Measurements from ENCODE around the gene ZNF668. TPM values are rescaled to one million over a fixed set of nuclear protein-coding genes. Genes with fewer than 3 reads are reported as not detected.

The ZNF668 gene
- total and polyA plus RNA-seq, 2 experiments from 2014 or later: 8.1 to 13.0 TPM

DNA sequence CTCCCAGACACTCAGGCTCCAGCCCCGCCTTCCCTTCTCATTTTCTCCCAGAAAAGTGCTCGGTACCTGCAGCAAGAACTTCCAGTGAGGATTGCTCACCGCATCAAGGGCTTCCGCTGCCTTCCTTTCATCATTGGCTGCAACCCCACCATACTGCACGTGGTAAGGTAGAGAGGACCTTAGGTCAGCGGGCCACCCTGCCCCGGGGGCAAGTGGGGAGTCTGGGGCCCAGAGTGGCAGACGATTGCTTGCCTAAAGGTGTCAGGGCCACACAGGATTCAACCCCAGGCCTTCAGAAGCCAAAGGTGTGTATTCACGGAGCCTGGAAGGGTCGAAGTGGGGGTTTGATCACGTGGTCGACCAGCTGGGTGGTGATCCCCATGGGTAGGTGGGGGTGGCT, 35.6 kb upstream of the ZNF668 start:
- H4K20me1 ChIP-seq (ENCODE audit: insufficient read depth, poor library complexity, severe bottlenecking): no peaks in the 10 kb centered on the region
- peak overlapping the region; percentile 98 for H3K4me2 ChIP-seq
- peaks cover 12% of the 10 kb centered on the region for H3K79me2 ChIP-seq
- no peaks in the 10 kb centered on the region for H3K27me3 ChIP-seq
- H3K27ac ChIP-seq: no peak overlapping the region
- H3K4me1 ChIP-seq (ENCODE audit: insufficient read depth): peaks cover 10% of the 10 kb centered on the region
- no peaks in the 10 kb centered on the region for H3K9me3 ChIP-seq (ENCODE audit: low read depth)
- TF ChIP-seq EZH2 (IDR thresholded peaks at IDR 0.05; ENCODE audit: borderline replicate concordance) (no peak), EZH2phosphoT487 (IDR thresholded peaks at IDR 0.05; ENCODE audit: low read depth, severe bottlenecking, unreplicated experiment) (no peak)
- TF ChIP-seq, protein P1, sequence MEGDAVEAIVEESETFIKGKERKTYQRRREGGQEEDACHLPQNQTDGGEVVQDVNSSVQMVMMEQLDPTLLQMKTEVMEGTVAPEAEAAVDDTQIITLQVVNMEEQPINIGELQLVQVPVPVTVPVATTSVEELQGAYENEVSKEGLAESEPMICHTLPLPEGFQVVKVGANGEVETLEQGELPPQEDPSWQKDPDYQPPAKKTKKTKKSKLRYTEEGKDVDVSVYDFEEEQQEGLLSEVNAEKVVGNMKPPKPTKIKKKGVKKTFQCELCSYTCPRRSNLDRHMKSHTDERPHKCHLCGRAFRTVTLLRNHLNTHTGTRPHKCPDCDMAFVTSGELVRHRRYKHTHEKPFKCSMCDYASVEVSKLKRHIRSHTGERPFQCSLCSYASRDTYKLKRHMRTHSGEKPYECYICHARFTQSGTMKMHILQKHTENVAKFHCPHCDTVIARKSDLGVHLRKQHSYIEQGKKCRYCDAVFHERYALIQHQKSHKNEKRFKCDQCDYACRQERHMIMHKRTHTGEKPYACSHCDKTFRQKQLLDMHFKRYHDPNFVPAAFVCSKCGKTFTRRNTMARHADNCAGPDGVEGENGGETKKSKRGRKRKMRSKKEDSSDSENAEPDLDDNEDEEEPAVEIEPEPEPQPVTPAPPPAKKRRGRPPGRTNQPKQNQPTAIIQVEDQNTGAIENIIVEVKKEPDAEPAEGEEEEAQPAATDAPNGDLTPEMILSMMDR (IDR thresholded peaks at IDR 0.05; ENCODE audit: poor library complexity): no peak
- WGBS (ENCODE audit: low lambda C conversion rate, missing lambda C conversion rate): 96% methylated on average over 10 of the region's 12 CpGs
- no peak overlapping the region for H3K4me3 ChIP-seq
- DNase-seq (ENCODE audit: low spot score): peak; percentile 6
- no peak overlapping the region for H2AFZ ChIP-seq
- no peaks in the 10 kb centered on the region for H3K36me3 ChIP-seq (replicated peaks; ENCODE audit: insufficient read depth, low read depth)
- no peaks in the 10 kb centered on the region for H3K9me2 ChIP-seq (replicated peaks; ENCODE audit: insufficient read depth)

DNA sequence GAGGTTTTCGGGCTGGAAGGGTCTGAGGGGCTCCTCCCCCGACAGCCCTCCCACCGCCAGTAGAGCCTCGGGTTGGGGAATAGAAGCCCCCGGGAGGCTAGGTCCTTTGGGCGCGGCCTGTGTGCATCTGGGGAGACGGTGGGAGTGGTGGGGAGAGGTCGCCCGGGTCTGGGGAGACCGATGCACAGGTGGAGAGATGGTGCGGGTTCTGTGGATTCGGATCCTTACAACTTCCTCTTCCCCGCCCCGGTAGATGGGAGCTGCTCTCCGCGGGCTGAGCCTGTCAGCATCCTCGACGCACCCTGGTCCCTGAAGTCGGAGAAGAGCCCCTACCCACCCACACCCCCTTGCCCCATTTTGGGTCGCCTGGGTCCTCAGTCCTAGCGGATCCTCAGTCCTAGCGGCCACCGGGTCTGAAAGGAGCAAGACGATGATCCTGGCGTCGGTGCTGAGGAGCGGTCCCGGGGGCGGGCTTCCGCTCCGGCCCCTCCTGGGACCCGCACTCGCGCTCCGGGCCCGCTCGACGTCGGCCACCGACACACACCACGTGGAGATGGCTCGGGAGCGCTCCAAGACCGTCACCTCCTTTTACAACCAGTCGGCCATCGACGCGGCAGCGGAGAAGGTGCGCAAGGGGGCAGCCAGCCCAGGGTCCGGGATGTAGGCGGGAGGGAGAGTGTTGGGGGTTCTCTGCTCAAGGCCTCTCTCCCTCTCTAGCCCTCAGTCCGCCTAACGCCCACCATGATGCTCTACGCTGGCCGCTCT, 34.9 kb upstream of the ZNF668 start:
- 60% methylated on average over 51 of the region's 57 CpGs for WGBS (ENCODE audit: low lambda C conversion rate, missing lambda C conversion rate)
- H3K9me3 ChIP-seq (ENCODE audit: low read depth): no peaks in the 10 kb centered on the region
- peaks cover 8% of the 10 kb centered on the region for H3K4me1 ChIP-seq (ENCODE audit: insufficient read depth)
- no peaks in the 10 kb centered on the region for H3K9me2 ChIP-seq (replicated peaks; ENCODE audit: insufficient read depth)
- peaks cover 12% of the 10 kb centered on the region for H3K79me2 ChIP-seq
- TF ChIP-seq, protein P1 (IDR thresholded peaks at IDR 0.05; ENCODE audit: poor library complexity): no peak
- TF ChIP-seq EZH2 (IDR thresholded peaks at IDR 0.05; ENCODE audit: borderline replicate concordance): no peak
- TF ChIP-seq EZH2phosphoT487 (IDR thresholded peaks at IDR 0.05; ENCODE audit: low read depth, severe bottlenecking, unreplicated experiment): no peak
- H3K27ac ChIP-seq: peak overlapping the region; percentile 69
- H4K20me1 ChIP-seq (ENCODE audit: insufficient read depth, poor library complexity, severe bottlenecking): no peaks in the 10 kb centered on the region
- no peaks in the 10 kb centered on the region for H3K27me3 ChIP-seq
- H3K4me2 ChIP-seq: peak overlapping the region; percentile 98
- H3K4me3 ChIP-seq: peak overlapping the region; percentile 100
- H3K36me3 ChIP-seq (replicated peaks; ENCODE audit: insufficient read depth, low read depth): no peaks in the 10 kb centered on the region
- H2AFZ ChIP-seq: peak overlapping the region; percentile 99
- DNase-seq (ENCODE audit: low spot score): peak; percentile 8

DNA sequence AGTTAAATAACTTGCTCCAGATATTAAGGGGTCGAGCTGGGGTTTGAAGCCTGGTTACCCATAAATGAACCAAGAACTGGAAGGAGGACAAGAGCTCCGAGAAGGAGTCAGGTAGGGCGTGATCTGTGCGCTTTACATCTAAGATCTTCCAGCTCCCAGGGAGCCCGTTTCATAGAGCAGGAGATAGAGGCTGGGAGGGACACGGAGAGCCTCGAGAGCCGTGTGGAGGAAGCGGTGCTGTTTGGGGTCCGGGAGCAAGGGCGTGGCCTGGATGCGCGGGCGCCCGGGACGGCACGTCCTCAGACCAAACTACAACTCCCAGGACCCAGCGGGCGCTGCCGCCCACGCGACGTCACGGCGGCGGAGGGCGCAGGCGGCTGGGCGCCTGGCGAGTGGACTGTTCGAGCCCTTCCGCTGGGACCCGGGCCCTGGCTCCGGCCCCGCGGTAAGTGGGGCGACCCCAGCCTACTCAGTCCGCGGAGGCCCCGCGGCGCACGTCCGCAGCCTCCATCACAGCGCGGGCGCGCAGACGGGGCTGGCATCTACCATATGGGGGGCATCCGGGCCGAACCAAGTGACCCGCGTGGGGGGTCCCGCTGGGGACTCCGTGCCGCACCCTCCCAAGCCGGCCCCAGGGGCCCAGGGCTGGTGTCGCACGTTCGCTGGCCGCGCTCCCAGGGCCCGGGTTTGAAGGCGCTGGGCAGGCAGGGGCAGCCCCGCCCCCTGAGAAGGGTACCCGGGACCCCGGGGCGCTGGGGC, 34.2 kb upstream of the ZNF668 start, which contains the start of gene BCKDK:
Gene BCKDK (plus strand): TSS at position 352 of the 759 bp plus-strand sequence. CDS start 838 bp downstream, outside the sequence.
- peak; percentile 83 for DNase-seq (ENCODE audit: low spot score)
- peak within 1 kb of the TSS; percentile 69 for H3K27ac ChIP-seq
- WGBS (ENCODE audit: low lambda C conversion rate, missing lambda C conversion rate): 6% methylated on average over 64 of the region's 68 CpGs

More for the DNA sequence above, 34.2 kb upstream of the ZNF668 start, which contains the start of gene BCKDK:
- TF ChIP-seq, protein P1 (IDR thresholded peaks at IDR 0.05; ENCODE audit: poor library complexity): no peak
- TF ChIP-seq EZH2phosphoT487 (IDR thresholded peaks at IDR 0.05; ENCODE audit: low read depth, severe bottlenecking, unreplicated experiment) (no peak), EZH2 (IDR thresholded peaks at IDR 0.05; ENCODE audit: borderline replicate concordance) (no peak)
- Histone ChIP-seq H3K9me3 (ENCODE audit: low read depth) (no peaks in the 10 kb centered on the region), H3K36me3 (replicated peaks; ENCODE audit: insufficient read depth, low read depth) (no peaks in the 10 kb centered on the region), H2AFZ (peak within 1 kb of the TSS; percentile 99), H3K4me3 (peak within 1 kb of the TSS; percentile 100), H3K4me1 (ENCODE audit: insufficient read depth) (peaks cover 6% of the 10 kb centered on the region), H3K27me3 (no peaks in the 10 kb centered on the region), H3K4me2 (peak within 1 kb of the TSS; percentile 98), H3K79me2 (peaks cover 12% of the 10 kb centered on the region), H3K9me2 (replicated peaks; ENCODE audit: insufficient read depth) (no peaks in the 10 kb centered on the region), H4K20me1 (ENCODE audit: insufficient read depth, poor library complexity, severe bottlenecking) (no peaks in the 10 kb centered on the region)
